HepG2 (cell line): ENCODE measurements around the gene PSMD6. TPM values are rescaled to one million over a fixed set of nuclear protein-coding genes. Genes with fewer than 3 reads are reported as not detected.

Experiments
- ATAC-seq: fragments of 200-7000 bp; cut with Tn5 transposase; 3 replicates; pipeline ENCODE4 v1.9.1; 2020; ENCODE audit warnings: mild to moderate bottlenecking, moderate library complexity
- BruUV-seq: library from RNA; stranded (reverse); fragments of 400-500 nt; replicated peaks from 2 replicates; lab custom pipeline; 2021; lab: Mats Ljungman, UMichigan
- CTCF ChIA-PET: fragments of 300-600 bp; formaldehyde crosslinking; extraction: SDS; loops from one replicate; lab custom pipeline; 2021; ENCODE audit warnings: low total read pairs, inconsistent platforms, low intra/inter-chr PET ratio; lab: Yijun Ruan, JAX
- POLR2A ChIA-PET: fragments of 350-600 bp; sonication (Branson Sonifier 250); formaldehyde crosslinking; loops from one replicate; lab custom pipeline; 2020; ENCODE audit warnings: antibody characterized with exemption, inconsistent platforms; lab: Yijun Ruan, JAX
- DNase-seq: peaks from one replicate; pipeline ENCODE4 v3.0.0-alpha.2; 2015; ENCODE audit warnings: low spot score
- FAIRE-seq: peaks from 3 replicates; lab custom pipeline; 2011; peaks lifted over from hg19 to GRCh38; lab: Jason Lieb, UNC
- H2AFZ ChIP-seq: one replicate; pipeline ENCODE4 v1.6.1; 2011; ENCODE audit warnings: low read length, inconsistent platforms
- H3K27ac ChIP-seq: fragments of 300-600 bp; 3 replicates; pipeline ENCODE4 v1.8.0; 2011; ENCODE audit warnings: mixed run types, mild to moderate bottlenecking, mixed read lengths, low read length, inconsistent platforms; ENCODE audit not compliant: insufficient read depth; ENCODE audit errors: extremely low read length
- H3K27me3 ChIP-seq, 2 experiments: fragments of 200-600 bp in 1 of 2; 2 replicates in 1 of 2; 3 replicates in 1 of 2; pipeline versions ENCODE4 v1.6.0 to v1.8.0; 2011; ENCODE audit warnings: low read length in 2 of 2, mild to moderate bottlenecking in 2 of 2, moderate library complexity in 2 of 2, inconsistent platforms in 1 of 2; ENCODE audit not compliant: insufficient read depth in 2 of 2, control insufficient read depth in 1 of 2
- H3K36me3 ChIP-seq, 2 experiments: fragments of 200-600 bp in 1 of 2; replicated peaks in 1 of 2; 2 replicates in 1 of 2; 3 replicates in 1 of 2; pipeline versions ENCODE4 v1.5.1 to v1.8.0; 2011; ENCODE audit warnings: low read length in 2 of 2, inconsistent platforms in 1 of 2; ENCODE audit not compliant: insufficient read depth in 2 of 2, control insufficient read depth in 1 of 2
- H3K4me1 ChIP-seq: 2 replicates; pipeline ENCODE4 v1.5.1; 2012; ENCODE audit warnings: low read length, inconsistent platforms; ENCODE audit not compliant: insufficient read depth
- H3K4me2 ChIP-seq: 2 replicates; pipeline ENCODE4 v1.6.0; 2011; ENCODE audit warnings: low read depth, low read length, inconsistent platforms
- H3K4me3 ChIP-seq, 3 experiments: fragments of 200-600 bp in 1 of 3; sonication (generic), shearing (Covaris generic) in 1 of 3; replicated peaks in 1 of 3; 2 replicates each; pipeline ENCODE4 v1.5.1; 2011 to 2016; ENCODE audit warnings: low read length in 3 of 3, inconsistent platforms in 2 of 3, low read depth in 2 of 3, mild to moderate bottlenecking in 2 of 3, control low read depth in 1 of 3, mixed read lengths in 1 of 3; ENCODE audit not compliant: insufficient read depth in 1 of 3
- H3K79me2 ChIP-seq: one replicate; pipeline ENCODE4 v1.6.1; 2011; ENCODE audit warnings: low read length, inconsistent platforms; ENCODE audit not compliant: insufficient read depth
- H3K9ac ChIP-seq: 2 replicates; pipeline ENCODE4 v1.6.0; 2011; ENCODE audit warnings: mild to moderate bottlenecking, low read depth, low read length, inconsistent platforms; ENCODE audit not compliant: insufficient read depth
- H3K9me3 ChIP-seq: 2 replicates; pipeline ENCODE4 v1.5.1; 2012; ENCODE audit warnings: mild to moderate bottlenecking, low read length
- H4K20me1 ChIP-seq: 2 replicates; pipeline ENCODE4 v1.6.0; 2011; ENCODE audit warnings: inconsistent platforms, mild to moderate bottlenecking, low read length, moderate library complexity; ENCODE audit not compliant: insufficient read depth
- IKZF1 ChIP-seq: fragments of 450-650 bp; IDR thresholded peaks from 2 replicates; pipeline ENCODE4 v1.7.1; 2016
- IRX3 ChIP-seq: sonication (generic); formaldehyde crosslinking; IDR thresholded peaks from 2 replicates; pipeline ENCODE4 v1.8.1; 2023; ENCODE audit warnings: mild to moderate bottlenecking, low read depth, missing genetic modification reagents, borderline replicate concordance
- KMT2A ChIP-seq: sonication (generic); formaldehyde crosslinking; IDR thresholded peaks from 2 replicates; pipeline ENCODE4 v1.4.0; 2020; ENCODE audit warnings: missing genetic modification reagents
- PLRG1 ChIP-seq: fragments of 450-650 bp; conservative IDR thresholded peaks from 2 replicates; pipeline ENCODE4 v1.6.1; 2016
- SNRNP70 ChIP-seq: fragments of 200-400 bp; formaldehyde crosslinking; IDR thresholded peaks from 2 replicates; pipeline ENCODE4 v1.6.1; 2017; ENCODE audit warnings: mild to moderate bottlenecking, low read depth, low read length, moderate library complexity
- ZNF101 ChIP-seq: sonication (generic); formaldehyde crosslinking; IDR thresholded peaks from 2 replicates; pipeline ENCODE4 v1.4.0; 2020; ENCODE audit warnings: mild to moderate bottlenecking, low read depth, missing genetic modification reagents, borderline replicate concordance
- ZNF124 ChIP-seq: sonication (generic); formaldehyde crosslinking; IDR thresholded peaks from 2 replicates; pipeline ENCODE4 v1.4.0; 2020; ENCODE audit warnings: missing genetic modification reagents
- ZNF34 ChIP-seq: sonication (generic); formaldehyde crosslinking; IDR thresholded peaks from 2 replicates; pipeline ENCODE4 v1.4.0; 2020; ENCODE audit warnings: mild to moderate bottlenecking, missing genetic modification reagents, borderline replicate concordance
- WGBS: methylation state at CpG from one replicate; pipeline ENCODE4 v1.1.6; 2017; ENCODE audit warnings: low lambda C conversion rate; 5-methylcytosine and 5-hydroxymethylcytosine counted together
- in situ Hi-C: cut with HindIII; loops from 2 replicates; pipeline ENCODE4 v1.10.0; 2017; ENCODE audit warnings: low pct_unique_long_range_greater_than_20kb; ENCODE audit not compliant: extremely low pct_ligation_motif_present
- intact Hi-C: fragments of 100-400 bp; cut with micrococcal nuclease; formaldehyde crosslinking; loops from one replicate; pipeline ENCODE4 v1.10.0; 2022; ENCODE audit not compliant: unreplicated experiment
- polyA plus RNA-seq, 8 experiments: library from polyadenylated mRNA; depleted of rRNA in 3 of 8; stranded (reverse) in 7 of 8; unstranded in 1 of 8; fragments of >200 nt; fragmentation: Illumina TruSeq in 4 of 8; extraction: Trizol in 4 of 8; gene quantifications; 2 replicates each; pipeline versions ENCODE4 v1.2.1 to v1.2.3, GENCODE V29; 2011 to 2016; ENCODE audit warnings: low read depth in 4 of 8, missing spikeins in 1 of 8, mixed read lengths in 1 of 8; ENCODE audit not compliant: insufficient read depth in 1 of 8
- total RNA-seq, 5 experiments: library from RNA; depleted of rRNA; stranded (reverse); fragments of >200 nt; fragmentation: Illumina TruSeq; extraction: Trizol; gene quantifications; 2 replicates each; pipeline ENCODE4 v1.2.3, GENCODE V29; 2016; ENCODE audit warnings: low read depth in 1 of 5
- TF ChIP-seq, protein P1 (sequence below): sonication (generic); formaldehyde crosslinking; IDR thresholded peaks from 2 replicates; pipeline ENCODE4 v1.4.0; 2020; ENCODE audit warnings: mild to moderate bottlenecking, missing genetic modification reagents

The PSMD6 gene
- total and polyA plus RNA-seq, 2 of the 13 experiments (the other 11 are each of a cell fraction or from before 2014, with no cell fraction given) = 36.8 to 117 TPM

DNA sequence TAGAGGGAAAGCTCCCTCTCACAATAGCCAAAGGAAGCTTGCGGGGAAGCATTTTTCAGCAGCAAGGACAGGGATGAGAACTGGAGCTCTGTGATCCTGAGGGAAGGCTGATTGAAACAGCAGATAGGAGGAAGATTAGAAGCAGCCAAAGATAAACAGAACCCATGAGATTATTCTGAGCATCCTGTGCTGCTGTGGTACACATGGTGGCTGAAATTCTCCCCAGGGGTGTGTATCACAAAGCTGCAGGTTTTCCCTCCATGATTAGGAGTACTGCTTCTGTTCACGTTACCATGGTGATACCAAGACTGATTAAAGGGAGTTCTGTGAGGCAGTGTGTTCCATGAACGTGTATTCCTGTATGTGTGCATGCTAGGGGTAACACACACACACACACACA is 30.3 kb upstream of the PSMD6 start:
- H3K9ac ChIP-seq = no peak overlapping the region
- intact Hi-C loops (no loop called here), in situ Hi-C loops (no loop called here)
- H3K4me1 ChIP-seq = no peaks in the 10 kb centered on the region
- WGBS = 50% methylated on average over 2 of the region's 3 CpGs
- ATAC-seq (no peak), FAIRE-seq (no peak), DNase-seq (no peak)
- TF ChIP-seq KMT2A (no peak), SNRNP70 (no peak), PLRG1 (no peak), ZNF101 (CRISPR knock-in tag) (no peak), IKZF1 (no peak), IRX3 (CRISPR knock-in tag) (no peak)
- TF ChIP-seq, protein P1, sequence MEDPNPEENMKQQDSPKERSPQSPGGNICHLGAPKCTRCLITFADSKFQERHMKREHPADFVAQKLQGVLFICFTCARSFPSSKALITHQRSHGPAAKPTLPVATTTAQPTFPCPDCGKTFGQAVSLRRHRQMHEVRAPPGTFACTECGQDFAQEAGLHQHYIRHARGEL = no peak
- H3K79me2 ChIP-seq = no peaks in the 10 kb centered on the region
- no peak overlapping the region for H3K4me3 ChIP-seq
- H3K4me2 ChIP-seq = no peak overlapping the region
- no peak overlapping the region for H3K27ac ChIP-seq
- no peaks in the 10 kb centered on the region for H3K9me3 ChIP-seq
- no peaks in the 10 kb centered on the region for H4K20me1 ChIP-seq
- ChIA-PET CTCF (no interaction called here), POLR2A (no interaction called here)
- no peak overlapping the region for H2AFZ ChIP-seq
- no TSS peak for BruUV-seq
- H3K27me3 ChIP-seq = peaks cover 0 to 3% of the 10 kb centered on the region in 2 experiments; a peak in 1 of 5 replicates
- no peaks in the 10 kb centered on the region for H3K36me3 ChIP-seq

DNA sequence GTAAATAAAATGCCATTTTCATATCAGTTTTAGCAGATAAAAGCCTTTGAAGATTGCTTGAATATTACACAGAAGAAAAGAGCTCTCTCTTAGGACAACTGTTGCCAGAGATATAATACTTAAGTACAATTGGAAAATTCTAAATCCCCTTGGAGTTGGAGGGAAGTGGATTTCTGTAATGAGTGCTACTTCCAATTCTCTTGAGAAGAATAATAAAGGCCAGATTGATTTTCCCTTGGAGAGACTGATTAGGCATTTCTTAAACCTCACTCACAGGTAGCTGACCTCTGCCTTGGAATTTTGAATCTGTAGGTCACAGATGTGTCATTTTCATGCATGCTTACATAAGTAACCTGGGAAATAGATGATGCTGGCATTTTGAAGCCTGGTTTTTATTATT is 29.8 kb upstream of the PSMD6 start:
- CTCF ChIA-PET = no interaction called here
- Histone ChIP-seq H3K27me3 (peaks cover 0 to 5% of the 10 kb centered on the region in 2 experiments; a peak in 1 of 5 replicates), H3K36me3 (no peaks in the 10 kb centered on the region), H3K9me3 (no peaks in the 10 kb centered on the region), H3K79me2 (no peaks in the 10 kb centered on the region), H2AFZ (no peak overlapping the region), H3K4me1 (no peaks in the 10 kb centered on the region), H3K4me2 (no peak overlapping the region), H4K20me1 (no peaks in the 10 kb centered on the region)
- intact Hi-C loops = no loop called here
- ATAC-seq (no peak), DNase-seq (no peak), FAIRE-seq (no peak)
- in situ Hi-C loops = no loop called here
- TF ChIP-seq ZNF34 (CRISPR knock-in tag) (no peak), ZNF124 (CRISPR knock-in tag) (no peak)
- TF ChIP-seq, all 625 proteins: peak for 0
- Histone ChIP-seq H3K4me3 (no peak overlapping the region), H3K9ac (no peak overlapping the region), H3K27ac (no peak overlapping the region)
- BruUV-seq = no TSS peak
- POLR2A ChIA-PET = no interaction called here
